ENCODE measurements around the gene CAPN10.
A peak's percentile ranks its signal among the peaks of the same experiment; 100 is the strongest.

Gene CAPN10

GRCh38 chr2:240626531-240627300 is 40.2 kb downstream of the CAPN10 start:
- peak; percentile 29 for DNase-seq

- DNase-seq: no peak
Measured at GRCh38 chr2:240627736-240628506, 41.4 kb downstream of the CAPN10 start.

GRCh38 chr2:240628507-240628807 is 41.9 kb downstream of the CAPN10 start:
- no peak for DNase-seq

- DNase-seq: no peak
Measured at GRCh38 chr2:240628808-240629618, 42.5 kb downstream of the CAPN10 start.

- no peak for DNase-seq
Measured at GRCh38 chr2:240629619-240629967, 43.1 kb downstream of the CAPN10 start.

- DNase-seq: no peak
Measured at GRCh38 chr2:240629968-240630770, 43.6 kb downstream of the CAPN10 start.

GRCh38 chr2:240630771-240631547 is 44.4 kb downstream of the CAPN10 start:
- no peak for DNase-seq

- no peak for DNase-seq
Measured at GRCh38 chr2:240631548-240632305, 45.2 kb downstream of the CAPN10 start.

- no peak for DNase-seq
Measured at GRCh38 chr2:240632306-240632721, 45.8 kb downstream of the CAPN10 start.

GRCh38 chr2:240635121-240635997 is 48.8 kb downstream of the CAPN10 start:
- no peak for DNase-seq

- DNase-seq: no peak
Measured at GRCh38 chr2:240635998-240636547, 49.5 kb downstream of the CAPN10 start.

- no peak for DNase-seq
Measured at GRCh38 chr2:240636563-240637115, 50.1 kb downstream of the CAPN10 start.

GRCh38 chr2:240637116-240637900 is 50.8 kb downstream of the CAPN10 start:
- DNase-seq: no peak

- DNase-seq: no peak
Measured at GRCh38 chr2:240637901-240638345, 51.4 kb downstream of the CAPN10 start.

GRCh38 chr2:240638512-240639160 is 52.1 kb downstream of the CAPN10 start:
- no peak for DNase-seq

GRCh38 chr2:240639566-240639965 is 53.0 kb downstream of the CAPN10 start:
- no peak for DNase-seq

- no peak for DNase-seq
Measured at GRCh38 chr2:240640939-240641338, 54.4 kb downstream of the CAPN10 start.
